SU-DHL-6 (cell line): ENCODE measurements around the gene NIFK.
"Not testable (repeated sequence)": the region's sequence is repeated elsewhere in the genome, so short reads cannot be mapped to it uniquely, and the experiment has no call there.

ENCODE experiments used
- CTCF ChIP-seq: fragments of 200-600 bp; sonication (generic); IDR thresholded peaks from one replicate; pipeline ENCODE4 v1.5.1; 2017; ENCODE audit warnings: antibody characterized with exemption, mild to moderate bottlenecking, low read length, moderate library complexity; ENCODE audit not compliant: insufficient read depth, poor library complexity, severe bottlenecking
- EZH2phosphoT487 ChIP-seq: fragments of 200-600 bp; sonication (generic), shearing (Covaris generic); conservative IDR thresholded peaks from 2 replicates; pipeline ENCODE4 v1.6.1; 2018; ENCODE audit warnings: mild to moderate bottlenecking, antibody characterized with exemption, low read length, moderate library complexity, mixed read lengths

- TF ChIP-seq CTCF, EZH2phosphoT487: not testable (repeated sequence)
Measured at GRCh38 chr2:121690572-121690971, 46.1 kb downstream of the NIFK start.
